Prostate gland (tissue), 2 donors: ENCODE results near the gene BABAM2. TPM values are rescaled to one million over a fixed set of nuclear protein-coding genes. Genes with fewer than 3 reads are reported as not detected.

Experiments used
- DNase-seq: peaks from one replicate; pipeline ENCODE4 v3.0.0-alpha.2; 2019; ENCODE audit warnings: low spot score
- H3K27ac ChIP-seq, 2 donors: fragments of 200-600 bp; sonication (generic); 2 replicates each; pipeline ENCODE4 v1.5.1; 2017 to 2019
- H3K27me3 ChIP-seq: fragments of 200-600 bp; sonication (generic); replicated peaks from 2 replicates; pipeline ENCODE4 v1.5.1; 2019; ENCODE audit not compliant: insufficient read depth
- H3K36me3 ChIP-seq, 2 donors: fragments of 200-600 bp; sonication (generic); 1 replicate in 1 of 2; 2 replicates in 1 of 2; pipeline versions ENCODE4 v1.5.1 to v1.8.1; 2017 to 2019
- H3K4me1 ChIP-seq: fragments of 200-600 bp; sonication (generic); replicated peaks from 2 replicates; pipeline ENCODE4 v1.5.1; 2019
- H3K4me3 ChIP-seq, 2 donors: fragments of 200-600 bp; sonication (generic); 2 replicates each; pipeline ENCODE4 v1.5.1; 2017 to 2019
- H3K9me3 ChIP-seq: fragments of 200-600 bp; sonication (generic); 2 replicates; pipeline ENCODE4 v1.5.1; 2017
- POLR2A ChIP-seq: fragments of 450-650 bp; IDR thresholded peaks from one replicate; pipeline ENCODE4 v1.6.1; 2016; ENCODE audit warnings: antibody characterized with exemption, mild to moderate bottlenecking
- POLR2AphosphoS5 ChIP-seq: sonication (generic); formaldehyde crosslinking; IDR thresholded peaks from one replicate; pipeline ENCODE4 v1.6.1; 2017; ENCODE audit warnings: antibody characterized with exemption
- WGBS: methylation state at CpG from one replicate; pipeline ENCODE4 v1.1.5; 2018; 5-methylcytosine and 5-hydroxymethylcytosine counted together
- intact Hi-C: fragments of 100-400 bp; cut with DNase I; formaldehyde crosslinking; loops from one replicate; pipeline ENCODE4 v1.14.2; 2022
- total RNA-seq, 2 donors: library from RNA; depleted of rRNA; stranded (reverse); fragments of >200 nt; gene quantifications; one replicate each; pipeline ENCODE4 v1.1.0, GENCODE V29; 2016
- TF ChIP-seq, protein P1 (sequence below), 4 experiments: fragments of 200-600 bp in 2 of 4; fragments of 450-650 bp in 2 of 4; sonication (generic) in 2 of 4; IDR thresholded peaks; 1 replicate in 3 of 4; 2 replicates in 1 of 4; pipeline ENCODE4 v1.5.1; 2016 to 2019; ENCODE audit warnings: antibody characterized with exemption in 4 of 4, mild to moderate bottlenecking in 2 of 4, moderate library complexity in 2 of 4

BABAM2 gene
- total RNA-seq, 2 donors from 2014 or later: 35.8 to 37.3 TPM

DNA sequence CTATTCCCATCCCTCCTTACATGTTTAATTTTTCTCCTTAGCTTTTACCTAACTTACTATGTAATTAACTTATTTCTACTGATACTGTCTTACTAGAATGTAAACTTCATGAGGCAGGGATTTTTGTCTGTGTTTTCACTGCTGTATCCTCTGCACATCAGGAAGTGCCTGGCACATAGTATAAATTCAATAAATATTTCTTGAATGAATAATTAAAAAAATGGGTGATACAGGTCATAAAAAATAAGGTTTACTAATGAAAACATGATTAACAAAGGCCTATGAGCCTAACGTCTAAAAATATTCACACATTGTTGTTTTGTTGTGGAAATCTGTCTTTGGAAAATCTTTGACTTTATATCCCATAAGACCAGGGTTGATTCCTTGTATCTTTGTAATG is 4.9 kb upstream of the BABAM2 start:
- WGBS: 42% methylated on average over 1 of the region's 1 CpG
- H3K27ac ChIP-seq: no peak overlapping the region
- TF ChIP-seq POLR2A: no peak
- no peaks in the 10 kb centered on the region for H3K27me3 ChIP-seq
- no peaks in the 10 kb centered on the region for H3K4me1 ChIP-seq
- no peaks in the 10 kb centered on the region for H3K9me3 ChIP-seq
- H3K4me3 ChIP-seq: no peak overlapping the region
- no peak for DNase-seq
- H3K36me3 ChIP-seq: no peaks in the 10 kb centered on the region
- intact Hi-C loops: no loop called here

DNA sequence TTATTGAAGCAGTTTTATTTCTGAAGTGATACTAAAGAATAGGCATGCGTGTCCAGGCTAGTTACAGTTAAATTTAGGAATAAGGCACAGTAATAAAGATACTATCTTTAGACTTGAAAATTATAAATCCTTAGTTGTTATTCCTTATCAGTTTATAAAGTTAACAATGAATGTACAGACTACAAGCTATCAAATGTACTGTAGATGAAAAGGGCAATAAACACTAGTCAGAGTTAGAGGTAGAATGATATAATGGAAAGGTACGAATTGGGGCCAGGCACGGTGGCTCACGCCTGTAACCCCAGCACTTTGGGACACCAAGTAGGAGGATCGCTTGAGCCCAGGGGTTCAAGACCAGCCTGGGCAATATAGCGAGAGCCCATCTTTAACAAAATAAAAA is 4.2 kb upstream of the BABAM2 start:
- no peaks in the 10 kb centered on the region for H3K36me3 ChIP-seq
- no peak overlapping the region for H3K4me3 ChIP-seq
- H3K27me3 ChIP-seq: no peaks in the 10 kb centered on the region
- no peaks in the 10 kb centered on the region for H3K9me3 ChIP-seq
- H3K4me1 ChIP-seq: no peaks in the 10 kb centered on the region
- H3K27ac ChIP-seq: no peak overlapping the region
- DNase-seq: no peak
- 51% methylated on average over 6 of the region's 6 CpGs for WGBS
- intact Hi-C loops: no loop called here
- TF ChIP-seq, protein P1, sequence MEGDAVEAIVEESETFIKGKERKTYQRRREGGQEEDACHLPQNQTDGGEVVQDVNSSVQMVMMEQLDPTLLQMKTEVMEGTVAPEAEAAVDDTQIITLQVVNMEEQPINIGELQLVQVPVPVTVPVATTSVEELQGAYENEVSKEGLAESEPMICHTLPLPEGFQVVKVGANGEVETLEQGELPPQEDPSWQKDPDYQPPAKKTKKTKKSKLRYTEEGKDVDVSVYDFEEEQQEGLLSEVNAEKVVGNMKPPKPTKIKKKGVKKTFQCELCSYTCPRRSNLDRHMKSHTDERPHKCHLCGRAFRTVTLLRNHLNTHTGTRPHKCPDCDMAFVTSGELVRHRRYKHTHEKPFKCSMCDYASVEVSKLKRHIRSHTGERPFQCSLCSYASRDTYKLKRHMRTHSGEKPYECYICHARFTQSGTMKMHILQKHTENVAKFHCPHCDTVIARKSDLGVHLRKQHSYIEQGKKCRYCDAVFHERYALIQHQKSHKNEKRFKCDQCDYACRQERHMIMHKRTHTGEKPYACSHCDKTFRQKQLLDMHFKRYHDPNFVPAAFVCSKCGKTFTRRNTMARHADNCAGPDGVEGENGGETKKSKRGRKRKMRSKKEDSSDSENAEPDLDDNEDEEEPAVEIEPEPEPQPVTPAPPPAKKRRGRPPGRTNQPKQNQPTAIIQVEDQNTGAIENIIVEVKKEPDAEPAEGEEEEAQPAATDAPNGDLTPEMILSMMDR (IDR thresholded peaks at IDR 0.05): no peak
- TF ChIP-seq POLR2A (no peak), POLR2AphosphoS5 (no peak)

DNA sequence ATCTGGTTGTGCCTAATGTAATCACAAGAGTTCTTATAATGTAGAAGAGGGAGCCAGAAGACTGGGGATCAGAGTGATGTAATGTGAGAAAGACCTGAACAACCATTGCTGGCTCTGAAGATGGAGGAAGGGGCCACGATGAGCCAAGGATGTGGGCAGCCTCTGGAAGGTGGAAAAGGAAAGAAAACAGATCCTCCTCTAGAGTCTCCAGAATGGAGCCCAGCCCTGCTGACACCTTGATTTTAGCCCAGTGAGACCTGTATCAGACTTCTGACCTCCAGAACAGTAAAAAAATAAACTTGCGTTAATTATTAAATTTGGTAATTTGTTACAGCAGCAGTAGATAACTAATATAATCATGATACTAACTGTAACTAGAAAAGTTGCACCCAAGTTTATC is 3.4 kb upstream of the BABAM2 start:
- WGBS: 85% methylated on average over 2 of the region's 2 CpGs
- Histone ChIP-seq H3K4me1 (no peaks in the 10 kb centered on the region), H3K27ac (no peak overlapping the region), H3K36me3 (no peaks in the 10 kb centered on the region), H3K27me3 (no peaks in the 10 kb centered on the region), H3K4me3 (no peak overlapping the region), H3K9me3 (no peaks in the 10 kb centered on the region)
- intact Hi-C loops: no loop called here
- TF ChIP-seq POLR2AphosphoS5 (no peak), POLR2A (no peak)
- TF ChIP-seq, protein P1 (IDR thresholded peaks at IDR 0.05): no peak
- no peak for DNase-seq

DNA sequence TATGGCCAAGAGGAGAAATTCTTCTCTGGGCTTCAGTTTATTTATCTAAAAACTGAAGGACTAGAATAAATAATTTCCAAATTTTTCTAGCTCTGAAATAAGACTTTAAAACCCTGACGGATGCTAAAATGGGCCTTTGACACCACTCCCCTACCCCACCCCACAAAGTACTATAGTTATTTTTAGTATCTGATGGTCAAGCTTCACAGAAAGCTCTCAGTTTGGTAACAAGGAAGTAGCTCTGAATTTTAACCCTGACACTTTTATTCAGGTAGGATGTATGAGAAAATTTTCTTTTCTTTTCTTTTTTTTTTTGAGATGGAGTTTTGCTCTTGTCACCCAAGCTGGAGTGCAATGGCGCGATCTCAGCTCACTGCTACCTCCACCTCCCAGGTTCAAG is 2.7 kb upstream of the BABAM2 start:
- 87% methylated on average over 3 of the region's 3 CpGs for WGBS
- intact Hi-C loops: no loop called here
- no peaks in the 10 kb centered on the region for H3K27me3 ChIP-seq
- H3K36me3 ChIP-seq: no peaks in the 10 kb centered on the region
- no peaks in the 10 kb centered on the region for H3K9me3 ChIP-seq
- H3K4me1 ChIP-seq: no peaks in the 10 kb centered on the region
- TF ChIP-seq POLR2AphosphoS5 (no peak), POLR2A (no peak)
- TF ChIP-seq, protein P1 (IDR thresholded peaks at IDR 0.05): no peak
- no peak for DNase-seq
- H3K27ac ChIP-seq: no peak overlapping the region
- no peak overlapping the region for H3K4me3 ChIP-seq

DNA sequence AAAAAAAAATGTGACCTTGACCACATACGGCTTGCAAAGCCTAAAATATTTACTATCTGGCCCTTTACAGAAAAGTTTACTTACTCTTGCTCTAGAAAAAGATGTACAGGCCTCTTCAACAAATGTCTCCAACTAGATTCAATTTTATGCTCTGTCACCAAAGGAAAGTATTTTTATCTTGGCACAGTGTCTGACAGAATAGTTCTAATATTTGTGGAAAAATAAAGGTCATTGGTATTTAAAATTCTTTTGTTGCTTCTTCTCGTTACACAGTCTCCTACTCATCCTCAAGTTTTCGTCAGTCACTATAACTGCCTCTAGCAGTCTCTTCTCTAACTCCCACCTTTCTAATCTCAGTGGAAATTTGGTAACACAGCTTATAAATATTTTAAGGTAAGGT is 1.7 kb upstream of the BABAM2 start:
- intact Hi-C loops: no loop called here
- Histone ChIP-seq H3K27me3 (no peaks in the 10 kb centered on the region), H3K36me3 (no peaks in the 10 kb centered on the region), H3K9me3 (no peaks in the 10 kb centered on the region), H3K27ac (peak overlapping the region in 1 of 2 donors; percentile 20), H3K4me3 (no peak overlapping the region), H3K4me1 (no peaks in the 10 kb centered on the region)
- no peak for TF ChIP-seq POLR2A
- TF ChIP-seq, protein P1 (IDR thresholded peaks at IDR 0.05): no peak
- no peak for DNase-seq
- WGBS: 56% methylated on average over 3 of the region's 3 CpGs
